CD4-positive, alpha-beta T cell treated with Interleukin-17A for 4 hours (primary cell): Measurements from ENCODE around the gene ADAM12.
"Not testable (repeated sequence)": the region's sequence is repeated elsewhere in the genome, so short reads cannot be mapped to it uniquely, and the experiment has no call there.

Source experiments
- DNase-seq: peaks from one replicate; pipeline ENCODE4 v3.0.0-alpha.2; 2020; ENCODE audit warnings: mixed read lengths

The ADAM12 gene

GRCh38 chr10:126073606-126074005 lies 314.7 kb downstream of the ADAM12 start:
- no peak for DNase-seq

DNA sequence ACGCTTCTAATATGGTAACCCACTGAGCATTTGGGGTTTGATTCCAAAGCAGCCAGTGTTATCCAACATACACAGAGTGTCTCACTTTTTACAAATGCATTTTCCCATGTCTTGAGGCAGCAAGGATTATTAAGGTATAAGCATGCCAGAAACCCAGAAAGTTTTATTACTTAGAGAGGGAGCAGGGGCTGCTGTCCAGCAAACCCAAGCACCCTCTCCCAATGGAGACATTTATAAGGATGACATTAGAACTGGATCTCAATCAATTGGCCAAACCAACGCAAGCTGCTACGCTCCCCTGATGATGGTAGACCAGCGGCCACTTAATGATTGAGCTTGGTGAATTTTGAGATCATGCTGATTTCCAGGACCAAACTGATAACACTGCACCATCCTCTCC lies 315.7 kb downstream of the ADAM12 start:
- DNase-seq = no peak

DNA sequence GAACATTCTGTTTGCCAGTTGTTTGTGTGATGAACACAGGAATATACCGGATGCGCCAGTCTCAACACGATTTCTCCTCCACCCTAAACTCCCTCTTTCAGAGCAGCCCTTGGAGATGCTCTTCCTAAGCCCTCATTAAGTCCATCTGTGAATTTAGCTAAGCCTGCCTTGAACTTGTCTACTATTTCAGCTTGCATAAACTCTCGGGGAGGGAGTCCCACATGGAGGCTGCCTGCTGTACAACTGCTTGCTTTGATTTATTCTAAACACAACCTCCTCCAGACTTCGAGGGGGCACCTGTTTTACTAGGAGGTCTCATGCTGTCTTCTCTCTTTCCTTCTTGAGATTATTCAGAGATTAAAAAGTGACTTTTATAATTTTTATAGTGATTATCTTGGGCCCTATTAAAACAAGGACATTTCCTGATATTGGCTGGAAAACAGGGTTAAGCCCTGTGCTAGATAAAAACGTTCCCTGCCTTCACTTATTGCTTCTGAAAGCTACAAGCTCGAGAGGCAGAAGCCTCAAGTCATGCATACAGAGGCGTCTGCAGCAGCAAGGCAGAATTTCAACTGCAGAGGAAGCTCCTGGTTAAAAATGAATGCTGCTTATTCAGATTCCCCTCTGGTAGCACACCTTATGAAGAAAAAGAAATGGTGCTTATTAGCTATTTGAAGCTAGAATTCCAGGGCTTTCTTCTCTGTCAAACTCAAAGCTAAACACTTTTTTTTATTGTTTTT lies 317.6 kb downstream of the ADAM12 start:
- DNase-seq = no peak

- DNase-seq = no peak
Observed at GRCh38 chr10:126068322-126068721, 320.0 kb downstream of the ADAM12 start.

GRCh38 chr10:126066456-126066855 lies 321.8 kb downstream of the ADAM12 start:
- no peak for DNase-seq

DNA sequence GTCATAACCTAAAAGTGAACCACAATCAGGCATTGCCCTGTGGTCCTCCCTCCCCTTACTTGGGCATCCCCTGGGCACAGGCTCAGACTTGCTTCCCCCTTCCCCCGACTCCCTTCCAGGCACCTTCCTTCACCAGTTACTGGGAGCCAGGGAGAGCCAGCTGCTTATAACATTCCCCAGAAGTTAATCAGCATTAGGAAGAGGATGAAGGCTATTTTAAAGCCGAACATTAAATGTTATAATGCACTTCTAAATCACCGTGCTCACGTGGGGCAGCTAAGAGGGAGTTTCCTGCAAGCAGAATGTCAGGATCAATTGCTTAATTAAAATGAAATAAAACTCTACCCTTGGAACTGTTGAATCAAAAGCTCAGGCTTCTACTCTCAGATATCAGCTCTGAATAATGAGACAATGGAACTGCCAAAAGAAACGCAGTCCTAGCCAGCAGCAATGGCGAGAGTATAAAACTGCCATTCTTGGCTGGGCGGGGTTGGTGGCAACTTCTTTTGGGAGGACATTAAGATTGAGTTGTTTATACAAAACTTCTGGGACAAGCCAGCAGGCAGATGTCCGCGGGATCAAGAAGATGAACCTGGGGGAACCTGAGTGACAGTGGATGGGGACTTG lies 322.4 kb downstream of the ADAM12 start:
- no peak for DNase-seq

GRCh38 chr10:126064512-126064911 lies 323.8 kb downstream of the ADAM12 start:
- no peak for DNase-seq

DNA sequence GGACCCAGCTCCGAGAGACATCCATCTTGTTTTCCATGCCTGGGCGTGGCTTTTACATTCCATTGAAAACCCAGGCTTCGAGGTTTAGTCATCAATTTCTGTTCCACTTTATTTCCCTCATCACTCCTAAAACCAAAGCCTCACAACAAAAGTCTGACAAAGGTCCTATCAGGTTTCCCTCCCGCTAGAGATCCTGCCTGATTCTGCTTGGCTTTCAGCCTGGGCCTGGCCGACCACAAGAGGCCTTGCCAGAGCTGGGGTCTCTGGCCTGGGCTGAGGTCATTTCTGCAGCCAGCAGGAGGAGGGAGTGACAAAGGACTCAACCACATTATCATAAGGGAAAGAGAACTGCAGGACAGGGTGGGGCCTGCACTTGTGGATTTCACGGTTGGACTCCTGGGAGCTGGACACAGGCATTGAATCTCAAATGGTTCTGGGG lies 324.9 kb downstream of the ADAM12 start:
- DNase-seq = no peak

DNA sequence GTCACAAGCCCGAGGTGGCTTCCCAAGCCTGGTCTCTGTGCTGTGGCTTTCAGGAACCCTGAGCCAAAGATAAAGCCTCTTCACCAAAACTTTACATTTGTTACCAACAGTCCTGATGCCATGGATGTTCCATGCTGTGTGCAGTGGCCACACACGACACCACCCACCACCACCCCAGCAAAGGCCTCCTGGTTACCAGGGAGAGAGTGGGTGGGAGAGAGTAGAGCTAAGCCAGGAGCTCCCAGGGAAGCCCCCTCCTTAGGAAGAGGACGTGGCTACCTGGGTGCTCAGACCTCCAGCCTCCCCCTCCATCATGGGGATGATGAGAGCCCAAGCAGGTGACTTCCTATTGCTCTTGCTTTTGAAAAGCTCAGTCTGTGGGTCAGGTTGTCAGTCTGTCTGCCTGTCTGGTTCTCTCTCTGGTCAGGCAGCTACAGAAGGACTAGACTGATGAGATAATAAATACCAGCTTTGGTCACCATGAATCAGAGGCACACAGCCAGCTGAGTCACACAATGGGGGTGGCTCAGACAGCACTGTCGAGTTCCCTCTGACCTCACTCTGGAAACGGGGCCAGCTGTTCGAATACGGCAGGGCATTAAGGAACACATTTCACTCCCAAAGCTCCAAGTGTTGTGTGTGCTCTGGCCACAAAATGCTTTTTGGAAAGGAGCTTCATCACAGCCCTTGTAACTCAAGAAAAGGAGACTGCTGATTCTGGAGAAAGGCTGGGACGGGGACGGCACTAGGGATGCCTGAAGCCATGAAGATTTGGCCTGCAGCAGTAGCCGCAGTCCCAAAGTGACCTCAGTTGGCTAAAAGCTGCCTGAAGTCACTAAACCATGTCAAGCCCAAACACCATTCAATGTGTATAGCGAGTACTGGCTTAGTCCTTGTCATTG lies 325.9 kb downstream of the ADAM12 start:
- DNase-seq = no peak

GRCh38 chr10:126061526-126061925 lies 326.8 kb downstream of the ADAM12 start:
- DNase-seq = no peak

DNA sequence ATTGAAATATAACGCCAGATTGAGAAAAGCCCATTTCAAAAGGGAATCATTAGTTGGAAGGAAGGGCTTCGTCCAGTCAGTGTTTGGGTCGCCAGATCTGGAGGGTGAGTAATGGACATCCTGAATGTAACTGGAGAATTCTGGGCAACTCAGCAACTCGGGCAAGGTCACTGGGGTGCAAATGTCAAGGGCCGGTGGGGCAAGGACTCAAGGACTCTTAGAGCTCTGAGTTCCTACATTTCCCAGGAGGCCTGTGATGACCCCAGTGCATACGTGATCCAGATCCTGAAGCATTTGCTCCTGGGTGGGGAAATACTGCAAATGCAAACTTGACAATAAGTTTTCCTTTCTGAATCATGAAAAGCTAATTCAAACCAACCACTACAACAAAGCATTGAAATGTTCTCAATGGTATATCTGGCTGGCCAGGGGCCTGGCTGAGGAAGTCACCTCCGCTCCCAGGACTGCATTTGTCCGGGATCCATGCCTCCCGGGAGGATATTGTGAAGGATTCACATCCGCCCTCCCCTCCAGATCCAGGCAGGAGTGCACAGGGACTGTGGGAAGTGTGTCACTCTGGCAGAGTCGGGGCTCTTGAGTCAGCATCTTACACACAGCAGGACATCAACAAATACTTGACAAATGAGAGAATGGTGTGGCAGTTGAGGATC lies 327.9 kb downstream of the ADAM12 start:
- DNase-seq = no peak

GRCh38 chr10:126059076-126059826 lies 329.0 kb downstream of the ADAM12 start:
- no peak for DNase-seq

DNA sequence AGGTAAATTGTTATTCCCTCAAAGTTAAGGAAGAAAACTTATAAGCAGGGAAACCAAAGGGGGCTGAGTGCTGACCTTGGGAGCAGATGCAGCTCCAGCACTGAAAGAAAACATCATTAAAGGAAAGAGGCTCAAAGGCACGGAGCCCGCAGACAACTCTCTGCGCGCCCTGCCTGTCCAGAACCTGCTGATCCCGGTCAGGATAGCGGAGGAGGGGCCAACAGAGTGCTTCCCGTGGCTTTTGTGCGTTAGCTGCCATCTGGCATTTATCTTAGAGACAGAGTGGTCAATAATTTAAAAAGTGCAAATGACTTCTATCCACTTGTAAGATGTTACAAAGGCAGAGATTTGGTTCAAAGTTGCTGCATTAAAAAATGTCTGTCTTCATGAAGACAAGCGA lies 329.8 kb downstream of the ADAM12 start:
- no peak for DNase-seq

DNA sequence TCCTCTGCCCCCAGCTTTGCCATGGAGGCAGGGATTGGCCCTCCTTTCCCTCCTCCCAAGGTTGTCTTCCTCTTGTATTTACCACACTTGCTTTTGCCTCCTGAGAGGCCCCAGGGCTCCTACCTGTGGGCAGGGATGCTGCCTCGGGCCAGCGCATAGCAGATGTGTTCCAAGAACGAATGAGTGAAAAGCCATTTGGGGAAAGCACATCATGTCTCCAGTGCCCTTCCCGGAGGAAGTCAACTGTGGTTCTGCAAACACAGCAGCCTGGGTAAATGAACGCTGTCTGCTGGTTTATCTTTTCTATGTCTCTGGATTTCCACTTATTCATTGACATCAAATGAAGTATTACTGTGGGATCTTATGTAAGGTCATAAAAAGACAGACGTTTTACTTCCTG lies 330.2 kb downstream of the ADAM12 start:
- no peak for DNase-seq

GRCh38 chr10:126057494-126057893 lies 330.8 kb downstream of the ADAM12 start:
- DNase-seq = no peak

DNA sequence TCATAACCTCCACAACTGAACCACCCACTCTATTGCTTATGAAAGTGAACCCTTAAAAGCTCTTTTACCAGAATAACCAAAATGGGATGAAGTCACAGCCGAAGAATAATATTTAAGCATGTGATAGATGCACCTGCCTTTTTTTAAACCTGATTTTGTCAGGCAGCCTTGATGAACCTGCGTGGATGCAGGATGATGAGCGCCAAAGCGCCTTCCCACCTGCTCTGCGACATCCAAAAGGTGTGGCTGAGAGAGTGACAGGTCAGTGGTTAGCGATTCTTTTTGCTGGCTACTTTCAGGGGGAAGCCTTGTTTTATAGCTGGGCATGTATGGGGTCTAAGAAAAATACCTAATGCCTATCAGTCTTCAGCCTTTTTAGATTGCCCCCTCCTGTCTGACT lies 334.1 kb downstream of the ADAM12 start:
- DNase-seq = no peak

DNA sequence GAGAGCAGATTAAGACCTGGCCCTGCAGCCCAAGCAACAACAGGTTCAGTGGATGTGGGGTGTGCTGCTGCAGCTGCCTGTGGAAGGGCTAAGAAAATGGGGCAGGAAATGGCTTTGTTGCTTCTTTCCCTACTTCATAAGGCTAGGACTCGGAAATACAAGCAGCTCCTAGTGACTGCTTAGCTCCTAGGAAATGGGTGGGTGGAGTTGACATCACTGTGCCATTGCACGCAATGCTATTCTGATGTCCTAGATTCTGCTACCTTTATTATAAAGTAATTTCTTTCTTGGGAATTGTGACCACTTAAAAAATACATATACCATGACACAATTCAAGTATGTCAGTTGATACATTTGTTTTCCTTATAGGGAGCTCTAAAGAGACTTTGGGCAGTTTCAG lies 336.1 kb downstream of the ADAM12 start:
- DNase-seq = no peak

DNA sequence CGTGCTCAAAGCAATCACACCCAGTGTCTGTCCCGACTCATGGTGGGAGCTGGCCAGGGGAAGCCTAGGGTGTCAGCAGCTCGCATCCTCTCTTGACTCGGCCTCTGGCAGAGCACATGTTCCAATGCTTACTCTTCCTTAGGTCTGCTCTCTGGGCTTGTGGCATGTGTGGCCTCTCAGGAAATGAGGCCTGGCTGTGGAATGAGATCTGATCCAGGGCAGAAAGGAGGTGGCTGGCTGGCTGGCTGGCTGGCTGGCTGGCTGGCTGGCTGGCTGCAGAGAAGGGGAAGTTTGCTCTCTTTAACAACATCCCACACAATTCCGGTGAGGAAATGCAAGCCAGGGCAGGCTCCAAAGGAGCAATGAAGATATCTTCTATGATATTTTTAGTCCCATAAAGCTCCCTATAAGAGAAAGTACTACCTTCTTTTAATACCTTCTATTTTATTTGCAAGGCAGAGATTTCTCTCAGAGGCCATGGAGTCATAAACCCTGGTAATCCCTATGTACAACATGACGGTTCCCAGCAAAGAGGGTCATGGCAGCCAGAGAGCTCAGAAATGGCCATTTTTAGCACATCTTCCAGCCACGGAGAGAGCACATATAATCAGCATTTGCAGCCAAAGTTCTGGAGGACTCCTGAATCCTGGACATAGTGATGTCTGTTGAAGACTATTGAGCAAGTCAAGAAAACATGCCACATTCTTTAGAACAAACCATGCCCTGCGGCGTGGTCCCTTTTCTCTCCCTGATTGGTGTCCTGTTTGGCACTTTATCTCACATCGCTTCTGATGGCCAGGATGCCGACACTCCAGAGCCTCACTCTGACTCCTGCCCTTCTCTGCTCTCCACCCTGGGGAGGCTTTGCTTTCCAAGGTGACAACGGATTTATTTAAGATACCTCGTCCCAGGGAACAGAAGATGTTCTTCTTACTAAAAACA lies 338.2 kb downstream of the ADAM12 start:
- DNase-seq = no peak

GRCh38 chr10:126047749-126048148 lies 340.5 kb downstream of the ADAM12 start:
- DNase-seq = not testable (repeated sequence)

DNA sequence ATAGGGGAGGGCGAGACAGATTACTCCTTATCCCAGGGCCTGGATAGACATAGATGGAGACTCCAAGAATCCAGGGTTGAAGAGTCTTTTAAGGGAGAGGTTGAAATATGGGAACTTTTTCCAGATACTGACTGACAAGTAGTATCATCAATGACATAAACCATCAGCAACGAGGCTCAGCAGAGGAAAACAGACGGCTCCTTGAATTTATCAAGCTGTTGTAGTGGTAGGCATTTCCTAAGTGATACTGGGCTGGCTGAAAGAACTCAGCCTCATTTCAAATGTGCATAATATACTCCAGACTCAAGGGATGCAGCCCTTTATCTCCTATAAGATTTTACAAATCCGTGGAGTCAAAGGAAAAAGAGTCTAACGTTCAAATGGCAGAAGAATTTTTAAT lies 341.4 kb downstream of the ADAM12 start:
- DNase-seq = no peak

DNA sequence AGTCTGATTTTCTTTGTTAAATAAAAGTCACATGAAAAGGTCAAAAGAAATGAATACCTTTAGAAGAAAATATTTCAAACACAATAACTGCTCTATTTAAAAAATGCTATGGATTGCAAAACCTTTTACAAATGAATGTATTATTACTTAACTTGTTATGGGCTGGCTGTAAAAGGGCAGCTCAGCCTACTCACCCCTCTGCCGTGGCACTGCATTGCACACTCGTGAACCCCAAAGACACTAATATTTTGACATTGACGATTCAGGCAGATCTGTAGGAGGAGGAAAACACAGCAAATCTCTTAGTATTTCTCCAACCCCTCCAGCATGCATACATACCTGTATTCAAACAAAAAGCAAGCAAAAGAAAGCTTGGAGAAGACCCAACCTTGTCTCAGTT lies 342.4 kb downstream of the ADAM12 start:
- no peak for DNase-seq
